BJ (cell line): ENCODE measurements around the gene ADAM11. TPM values are rescaled to one million over a fixed set of nuclear protein-coding genes. Genes with fewer than 3 reads are reported as not detected.

ENCODE experiments used
- CTCF ChIA-PET: fragments of 350-600 bp; formaldehyde crosslinking; extraction: SDS; loops from one replicate; lab custom pipeline; 2021; ENCODE audit warnings: antibody characterized with exemption, inconsistent platforms; lab: Yijun Ruan, JAX
- POLR2A ChIA-PET: fragments of 300-600 bp; sonication (Branson Sonifier 250); formaldehyde crosslinking; extraction: SDS; loops from one replicate; lab custom pipeline; 2021; ENCODE audit warnings: antibody characterized with exemption; lab: Charles Lee
- DNase-seq: peaks from one replicate; pipeline ENCODE4 v3.0.0-alpha.2; 2011; ENCODE audit warnings: low read depth
- H3K27me3 ChIP-seq: 2 replicates; pipeline ENCODE4 v1.6.0; 2011; ENCODE audit warnings: low read length; ENCODE audit not compliant: control insufficient read depth, insufficient read depth
- H3K36me3 ChIP-seq: 2 replicates; pipeline ENCODE4 v1.5.1; 2011; ENCODE audit warnings: low read length; ENCODE audit not compliant: control insufficient read depth, insufficient read depth
- H3K4me3 ChIP-seq: 2 replicates; pipeline ENCODE4 v1.5.1; 2011; ENCODE audit warnings: low read depth, mild to moderate bottlenecking, control low read depth, low read length
- polyA plus RNA-seq: library from polyadenylated mRNA; depleted of rRNA; stranded (reverse); fragments of >200 nt; gene quantifications from 2 replicates; pipeline ENCODE4 v1.2.3, GENCODE V29; 2011
- TF ChIP-seq, protein P1 (sequence below): IDR thresholded peaks from 2 replicates; pipeline ENCODE4 v1.5.1; 2011; ENCODE audit warnings: low read depth, mild to moderate bottlenecking, control low read depth, inconsistent platforms, low read length, moderate library complexity; ENCODE audit not compliant: insufficient read depth

Gene ADAM11
- polyA plus RNA-seq, 1 experiment, result 0.31 TPM

GRCh38 chr17:44798356-44798755 is 39.6 kb downstream of the ADAM11 start:
- no peak for DNase-seq
- H3K27me3 ChIP-seq, result no peaks in the 10 kb centered on the region
- ChIA-PET POLR2A (no interaction called here), CTCF (interaction anchor here (0.7 to 3.2 kb wide), 3 partner anchors 19 to 80 kb away, joined by 3 to 17 read pairs (median 8); no protein-coding TSS in a partner anchor)
- TF ChIP-seq, protein P1, sequence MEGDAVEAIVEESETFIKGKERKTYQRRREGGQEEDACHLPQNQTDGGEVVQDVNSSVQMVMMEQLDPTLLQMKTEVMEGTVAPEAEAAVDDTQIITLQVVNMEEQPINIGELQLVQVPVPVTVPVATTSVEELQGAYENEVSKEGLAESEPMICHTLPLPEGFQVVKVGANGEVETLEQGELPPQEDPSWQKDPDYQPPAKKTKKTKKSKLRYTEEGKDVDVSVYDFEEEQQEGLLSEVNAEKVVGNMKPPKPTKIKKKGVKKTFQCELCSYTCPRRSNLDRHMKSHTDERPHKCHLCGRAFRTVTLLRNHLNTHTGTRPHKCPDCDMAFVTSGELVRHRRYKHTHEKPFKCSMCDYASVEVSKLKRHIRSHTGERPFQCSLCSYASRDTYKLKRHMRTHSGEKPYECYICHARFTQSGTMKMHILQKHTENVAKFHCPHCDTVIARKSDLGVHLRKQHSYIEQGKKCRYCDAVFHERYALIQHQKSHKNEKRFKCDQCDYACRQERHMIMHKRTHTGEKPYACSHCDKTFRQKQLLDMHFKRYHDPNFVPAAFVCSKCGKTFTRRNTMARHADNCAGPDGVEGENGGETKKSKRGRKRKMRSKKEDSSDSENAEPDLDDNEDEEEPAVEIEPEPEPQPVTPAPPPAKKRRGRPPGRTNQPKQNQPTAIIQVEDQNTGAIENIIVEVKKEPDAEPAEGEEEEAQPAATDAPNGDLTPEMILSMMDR, result no peak
- H3K36me3 ChIP-seq, result no peaks in the 10 kb centered on the region; the same call in 1 of the 2 replicates
- no peak overlapping the region for H3K4me3 ChIP-seq

DNA sequence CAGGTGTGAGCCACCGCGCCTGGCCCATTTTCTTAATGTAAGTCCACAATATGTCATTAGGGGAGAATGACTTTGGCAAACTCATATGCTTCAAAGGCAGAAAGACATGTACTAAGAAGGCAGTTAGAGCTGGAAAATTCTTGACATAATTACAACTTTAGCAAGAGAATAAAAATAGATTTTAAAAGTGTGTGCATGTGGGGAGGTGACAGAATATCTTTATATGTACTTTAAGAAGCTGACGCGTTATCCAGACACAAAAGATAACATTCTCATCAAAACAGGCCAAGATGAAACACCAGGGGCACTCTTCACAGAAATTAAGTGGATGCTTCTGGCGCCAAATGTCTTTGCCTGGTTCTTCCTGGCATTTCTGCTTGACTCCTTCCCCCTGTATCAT is 43.1 kb downstream of the ADAM11 start:
- DNase-seq, result no peak
- ChIA-PET POLR2A (no interaction called here), CTCF (interaction anchor here (1.3 to 5.1 kb wide), 2 partner anchors 21 to 22 kb away, joined by 3 to 21 read pairs; no protein-coding TSS in a partner anchor)
- Histone ChIP-seq H3K27me3 (no peaks in the 10 kb centered on the region), H3K36me3 (peaks cover 7% of the 10 kb centered on the region), H3K4me3 (no peak overlapping the region)
- TF ChIP-seq, protein P1, result no peak

DNA sequence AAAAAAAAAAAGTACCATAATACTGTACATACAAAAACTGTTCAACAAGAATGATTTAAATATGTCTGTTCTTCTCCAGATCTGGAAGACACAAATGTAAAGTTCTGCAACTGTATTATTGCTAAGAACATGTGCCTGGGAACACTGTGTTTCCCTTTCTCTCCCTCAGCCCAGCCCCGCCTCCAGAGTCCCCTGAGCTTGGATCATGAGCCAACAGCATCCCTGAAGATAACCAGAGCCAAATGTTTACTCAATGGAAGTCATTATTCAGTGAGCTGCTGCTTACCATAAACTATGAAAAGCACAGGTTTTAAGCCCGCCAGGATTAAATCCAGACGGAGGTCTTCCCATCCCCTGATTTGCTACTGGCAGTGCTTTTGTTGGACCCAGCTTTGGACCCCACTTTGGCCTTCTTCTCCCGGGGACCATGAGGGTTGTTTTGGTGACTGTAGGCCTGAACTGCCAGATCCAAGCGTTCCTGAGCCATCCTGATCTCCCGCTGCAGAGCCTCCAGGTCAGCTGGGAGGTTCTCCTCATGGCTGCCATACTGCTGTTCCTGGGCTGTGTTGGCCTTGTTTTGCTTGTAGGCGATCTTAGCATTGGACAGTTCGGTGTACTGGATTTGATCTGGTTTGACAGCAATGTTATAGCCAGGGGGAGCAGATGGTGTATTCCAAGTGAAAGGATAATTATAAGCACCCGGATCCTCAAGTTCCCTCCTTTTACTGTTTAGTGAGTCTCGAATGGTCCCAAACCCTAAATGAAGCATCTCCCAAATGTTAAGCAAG is 45.7 kb downstream of the ADAM11 start:
- ChIA-PET CTCF (interaction anchor here (0.7 to 5.1 kb wide), 4 partner anchors 10 to 60 kb away, joined by 3 to 21 read pairs (median 4); no protein-coding TSS in a partner anchor), POLR2A (no interaction called here)
- DNase-seq, result no peak
- Histone ChIP-seq H3K4me3 (no peak overlapping the region), H3K36me3 (peaks cover 7% of the 10 kb centered on the region), H3K27me3 (no peaks in the 10 kb centered on the region)
- TF ChIP-seq, protein P1, result no peak

DNA sequence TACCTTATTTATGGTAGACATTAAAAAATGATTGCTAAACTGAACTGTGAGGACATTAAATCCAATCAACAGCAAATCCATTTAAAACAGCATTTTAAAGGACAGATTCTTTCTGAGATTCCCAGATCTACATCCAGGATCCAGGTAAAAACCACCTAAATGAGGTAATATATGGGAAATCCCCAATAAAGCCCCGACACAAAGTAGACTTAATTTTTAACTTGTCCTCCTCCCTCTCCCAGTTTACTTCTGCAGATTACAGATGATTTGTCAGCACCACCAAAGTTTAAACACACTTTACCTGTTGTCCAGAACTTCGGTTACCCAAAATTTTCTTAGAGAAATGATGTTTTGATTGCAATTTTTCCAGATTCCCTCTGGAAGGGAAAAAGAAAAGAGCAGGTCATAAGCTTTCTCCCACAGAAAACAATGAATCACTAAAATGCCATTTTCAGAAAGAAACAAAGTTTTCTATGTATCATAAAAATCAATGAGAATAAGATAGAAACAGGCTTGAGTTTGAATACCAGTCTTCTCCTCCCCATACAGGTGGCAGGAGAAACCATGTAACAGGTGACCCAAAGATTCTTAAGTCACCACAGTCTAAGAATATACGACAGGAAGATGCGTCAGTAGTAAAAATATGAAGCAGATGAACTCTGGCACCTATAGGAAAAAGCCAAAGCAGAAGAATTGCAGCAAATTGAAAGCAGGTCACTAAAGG is 48.5 kb downstream of the ADAM11 start:
- Histone ChIP-seq H3K4me3 (no peak overlapping the region), H3K36me3 (peaks cover 7% of the 10 kb centered on the region), H3K27me3 (no peaks in the 10 kb centered on the region)
- CTCF ChIA-PET, result interaction anchor here (1.1 kb wide), 1 partner anchor 28 kb away, joined by 3 read pairs; no protein-coding TSS in a partner anchor
- DNase-seq, result no peak
- TF ChIP-seq, protein P1, result no peak
- POLR2A ChIA-PET, result no interaction called here

DNA sequence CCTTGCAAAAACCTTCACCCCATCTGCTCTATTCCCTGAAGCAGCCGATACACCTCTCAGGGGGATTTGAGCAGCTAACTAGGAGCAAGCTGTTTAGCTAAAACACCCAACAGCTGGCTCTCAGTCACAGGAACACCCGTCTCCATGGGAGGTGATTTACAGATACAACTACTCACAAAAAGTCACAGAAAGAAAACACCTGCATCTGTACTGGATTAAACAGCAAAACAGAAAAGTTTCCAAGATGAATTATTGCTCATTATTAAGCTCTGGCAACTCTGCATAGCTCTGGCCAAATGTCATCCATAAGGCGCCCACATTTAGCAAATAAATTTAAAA is 49.0 kb downstream of the ADAM11 start:
- no peak for DNase-seq

More for the DNA sequence above, 49.0 kb downstream of the ADAM11 start:
- no peak overlapping the region for H3K4me3 ChIP-seq
- no peaks in the 10 kb centered on the region for H3K27me3 ChIP-seq
- POLR2A ChIA-PET, result no interaction called here
- CTCF ChIA-PET, result interaction anchor here (1.1 kb wide), 2 partner anchors 28 to 71 kb away, joined by 3 read pairs; no protein-coding TSS in a partner anchor
- H3K36me3 ChIP-seq, result peaks cover 7% of the 10 kb centered on the region
- TF ChIP-seq, protein P1, result no peak
